Stomach (tissue), 4 donors: ENCODE data around the gene POC1B.

Source experiments
- POLR2A ChIP-seq, 4 donors: fragments of 450-650 bp; IDR thresholded peaks; one replicate each; pipeline ENCODE4 v1.6.1; 2016; ENCODE audit warnings: antibody characterized with exemption in 4 of 4, control low read depth in 2 of 4, mild to moderate bottlenecking in 1 of 4, moderate library complexity in 1 of 4
- TF ChIP-seq, protein P1 (sequence below), 7 experiments: fragments of 450-650 bp in 4 of 7; fragments of 200-600 bp in 3 of 7; sonication (generic) in 3 of 7; IDR thresholded peaks; one replicate each; pipeline ENCODE4 v1.5.1; 2016 to 2019; ENCODE audit warnings: antibody characterized with exemption in 7 of 7, control low read depth in 2 of 7, mild to moderate bottlenecking in 1 of 7

DNA sequence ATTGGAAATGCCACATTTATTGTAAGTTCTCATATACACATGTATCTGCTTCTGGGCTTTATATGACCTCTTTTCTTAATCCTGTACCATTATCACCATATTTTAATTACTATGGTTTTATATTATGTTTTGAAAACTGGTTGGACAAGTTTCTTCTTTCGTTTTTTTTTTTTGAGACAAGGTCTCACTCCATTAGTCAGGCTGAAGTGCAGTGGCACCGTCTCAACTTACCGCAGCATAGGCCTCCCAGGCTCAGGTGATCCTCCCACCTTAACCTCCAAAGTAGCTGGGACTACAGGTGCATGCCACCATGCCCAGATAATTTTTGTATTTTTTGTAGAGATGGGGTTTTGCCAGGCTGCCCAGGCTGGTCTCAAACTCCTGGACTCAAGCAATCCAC, 45.9 kb downstream of the POC1B start:
- TF ChIP-seq, protein P1, sequence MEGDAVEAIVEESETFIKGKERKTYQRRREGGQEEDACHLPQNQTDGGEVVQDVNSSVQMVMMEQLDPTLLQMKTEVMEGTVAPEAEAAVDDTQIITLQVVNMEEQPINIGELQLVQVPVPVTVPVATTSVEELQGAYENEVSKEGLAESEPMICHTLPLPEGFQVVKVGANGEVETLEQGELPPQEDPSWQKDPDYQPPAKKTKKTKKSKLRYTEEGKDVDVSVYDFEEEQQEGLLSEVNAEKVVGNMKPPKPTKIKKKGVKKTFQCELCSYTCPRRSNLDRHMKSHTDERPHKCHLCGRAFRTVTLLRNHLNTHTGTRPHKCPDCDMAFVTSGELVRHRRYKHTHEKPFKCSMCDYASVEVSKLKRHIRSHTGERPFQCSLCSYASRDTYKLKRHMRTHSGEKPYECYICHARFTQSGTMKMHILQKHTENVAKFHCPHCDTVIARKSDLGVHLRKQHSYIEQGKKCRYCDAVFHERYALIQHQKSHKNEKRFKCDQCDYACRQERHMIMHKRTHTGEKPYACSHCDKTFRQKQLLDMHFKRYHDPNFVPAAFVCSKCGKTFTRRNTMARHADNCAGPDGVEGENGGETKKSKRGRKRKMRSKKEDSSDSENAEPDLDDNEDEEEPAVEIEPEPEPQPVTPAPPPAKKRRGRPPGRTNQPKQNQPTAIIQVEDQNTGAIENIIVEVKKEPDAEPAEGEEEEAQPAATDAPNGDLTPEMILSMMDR (IDR thresholded peaks at IDR 0.05) = no peak
- no peak for TF ChIP-seq POLR2A (IDR thresholded peaks at IDR 0.05)
